Measurements from ENCODE around the gene PLEKHA3. TPM values are rescaled to one million over a fixed set of nuclear protein-coding genes. Genes with fewer than 3 reads are reported as not detected.

Gene PLEKHA3
- total RNA-seq, 3 donors from 2014 or later (not counting 1 experiment from before 2014, with no cell fraction given) = 22.6 to 39.1 (median 34.5) TPM

DNA sequence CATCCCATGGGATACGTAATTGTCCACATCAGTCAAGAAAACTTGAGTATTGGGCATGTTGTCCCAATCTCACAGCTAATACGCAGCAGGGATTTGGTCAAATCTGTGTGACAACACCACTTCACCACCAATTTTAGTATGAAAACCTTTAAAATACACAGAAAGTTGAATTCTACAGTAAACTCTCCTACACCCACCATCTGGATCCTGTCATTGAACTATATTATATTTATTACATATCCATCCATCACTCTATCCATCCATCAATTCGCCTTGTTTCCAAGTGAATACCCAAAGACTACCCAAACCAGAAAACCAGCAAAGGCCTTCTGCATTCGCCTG is 1.0 kb upstream of the PLEKHA3 start:
- 48% methylated on average over 3 of the region's 4 CpGs for WGBS (ENCODE audit: insufficient coverage)
- no peak for ATAC-seq
- Histone ChIP-seq H3K27ac (ENCODE audit: low read length) (peak overlapping the region; percentile 83), H3K4me1 (ENCODE audit: control insufficient read depth, insufficient read depth, low read length) (peaks cover 32% of the 10 kb centered on the region), H3K4me3 (ENCODE audit: low read length) (peak overlapping the region; percentile 67), H3K36me3 (ENCODE audit: control insufficient read depth, insufficient read depth, low read length) (no peaks in the 10 kb centered on the region), H3K9me3 (ENCODE audit: control insufficient read depth, insufficient read depth, low read length) (no peaks in the 10 kb centered on the region), H3K27me3 (ENCODE audit: control insufficient read depth, insufficient read depth, low read length) (no peaks in the 10 kb centered on the region)
- Mint-ChIP-seq H3K4me3 (peak overlapping the region; percentile 98), H3K27me3 (ENCODE audit: low read depth in 2 of 2) (no peaks in the 10 kb centered on the region), H3K9me3 (no peaks in the 10 kb centered on the region), H3K4me1 (peaks cover 38 to 50% of the 10 kb centered on the region in 2 donors), H3K27ac (peak overlapping the region; percentile 97 to 99), H3K36me3 (no peaks in the 10 kb centered on the region)
- no peak for DNase-seq
- TF ChIP-seq, protein P1, sequence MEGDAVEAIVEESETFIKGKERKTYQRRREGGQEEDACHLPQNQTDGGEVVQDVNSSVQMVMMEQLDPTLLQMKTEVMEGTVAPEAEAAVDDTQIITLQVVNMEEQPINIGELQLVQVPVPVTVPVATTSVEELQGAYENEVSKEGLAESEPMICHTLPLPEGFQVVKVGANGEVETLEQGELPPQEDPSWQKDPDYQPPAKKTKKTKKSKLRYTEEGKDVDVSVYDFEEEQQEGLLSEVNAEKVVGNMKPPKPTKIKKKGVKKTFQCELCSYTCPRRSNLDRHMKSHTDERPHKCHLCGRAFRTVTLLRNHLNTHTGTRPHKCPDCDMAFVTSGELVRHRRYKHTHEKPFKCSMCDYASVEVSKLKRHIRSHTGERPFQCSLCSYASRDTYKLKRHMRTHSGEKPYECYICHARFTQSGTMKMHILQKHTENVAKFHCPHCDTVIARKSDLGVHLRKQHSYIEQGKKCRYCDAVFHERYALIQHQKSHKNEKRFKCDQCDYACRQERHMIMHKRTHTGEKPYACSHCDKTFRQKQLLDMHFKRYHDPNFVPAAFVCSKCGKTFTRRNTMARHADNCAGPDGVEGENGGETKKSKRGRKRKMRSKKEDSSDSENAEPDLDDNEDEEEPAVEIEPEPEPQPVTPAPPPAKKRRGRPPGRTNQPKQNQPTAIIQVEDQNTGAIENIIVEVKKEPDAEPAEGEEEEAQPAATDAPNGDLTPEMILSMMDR (IDR thresholded peaks at IDR 0.05) = no peak
- intact Hi-C loops (cut with micrococcal nuclease) = loop anchor here (2.0 to 5.0 kb wide), 2 partner anchors 64 to 1528 kb away; partner anchors contain the start of gene CWC22

DNA sequence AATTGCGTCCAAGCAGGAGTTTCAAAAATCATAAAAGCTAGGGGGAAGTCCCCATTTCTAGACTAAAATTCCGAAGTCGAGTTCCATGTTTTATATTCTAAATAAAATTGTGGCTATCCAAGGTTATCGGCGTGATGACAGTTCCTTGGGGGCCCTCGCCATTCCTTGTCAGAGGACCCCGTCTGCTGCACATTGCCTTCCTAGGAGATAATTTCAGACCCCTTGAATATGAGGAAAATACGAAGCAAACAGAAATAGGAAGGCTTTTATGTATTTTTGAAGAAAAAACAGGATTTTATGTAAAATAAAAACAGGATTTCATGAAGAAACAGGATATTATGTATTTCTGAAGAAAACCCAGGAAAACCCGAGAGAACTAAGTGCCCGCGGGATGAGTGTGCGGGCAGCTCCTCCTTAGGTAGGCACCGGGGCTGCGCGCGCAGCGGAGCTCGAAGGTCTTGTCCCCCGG is 465 bp upstream of the PLEKHA3 start:
- no peaks in the 10 kb centered on the region for H3K9me3 ChIP-seq (ENCODE audit: control insufficient read depth, insufficient read depth, low read length)
- no peaks in the 10 kb centered on the region for H3K27me3 Mint-ChIP-seq (ENCODE audit: low read depth in 2 of 2)
- H3K36me3 Mint-ChIP-seq = no peaks in the 10 kb centered on the region
- no peaks in the 10 kb centered on the region for H3K9me3 Mint-ChIP-seq
- intact Hi-C loops (cut with micrococcal nuclease) = loop anchor here (2.0 to 5.0 kb wide), 2 partner anchors 65 to 1528 kb away; partner anchors contain the start of gene CWC22
- TF ChIP-seq, protein P1 (IDR thresholded peaks at IDR 0.05) = no peak
- H3K4me3 ChIP-seq (ENCODE audit: low read length) = peak overlapping the region; percentile 60
- peak overlapping the region; percentile 97 to 99 for H3K27ac Mint-ChIP-seq
- peak overlapping the region; percentile 83 for H3K27ac ChIP-seq (ENCODE audit: low read length)
- no peaks in the 10 kb centered on the region for H3K27me3 ChIP-seq (ENCODE audit: control insufficient read depth, insufficient read depth, low read length)
- 35% methylated on average over 19 of the region's 19 CpGs for WGBS (ENCODE audit: insufficient coverage)
- peak overlapping the region; percentile 98 for H3K4me3 Mint-ChIP-seq
- DNase-seq (peak in 1 of 2 donors; percentile 31), ATAC-seq (no peak)
- H3K36me3 ChIP-seq (ENCODE audit: control insufficient read depth, insufficient read depth, low read length) = no peaks in the 10 kb centered on the region
- H3K4me1 Mint-ChIP-seq = peaks cover 38 to 55% of the 10 kb centered on the region in 2 donors
- peaks cover 32% of the 10 kb centered on the region for H3K4me1 ChIP-seq (ENCODE audit: control insufficient read depth, insufficient read depth, low read length)

DNA sequence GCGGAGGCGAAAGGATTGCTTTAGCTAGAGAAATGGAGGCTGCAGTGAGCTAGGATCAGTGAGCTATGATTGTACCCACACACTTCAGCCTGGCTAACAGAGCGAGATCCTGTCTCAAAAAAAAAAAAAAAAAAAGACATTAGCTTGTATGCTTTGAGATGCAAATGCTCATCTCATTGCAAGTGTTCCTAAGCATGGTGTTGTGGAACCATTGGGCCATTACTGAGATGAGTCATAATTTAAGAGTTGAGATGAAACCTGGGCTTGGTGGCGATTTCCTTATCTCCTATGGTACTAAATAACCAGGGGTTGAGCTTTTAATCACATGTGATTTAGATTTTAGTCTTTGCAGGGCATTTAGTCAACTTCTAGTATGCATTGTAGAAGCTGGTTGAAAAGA is 2.2 kb downstream of the PLEKHA3 start:
- Mint-ChIP-seq H3K36me3 (peaks cover 5% of the 10 kb centered on the region), H3K27ac (peak overlapping the region; percentile 60 to 99), H3K4me1 (peaks cover 43 to 74% of the 10 kb centered on the region in 2 donors), H3K9me3 (no peaks in the 10 kb centered on the region), H3K27me3 (ENCODE audit: low read depth in 2 of 2) (no peaks in the 10 kb centered on the region), H3K4me3 (peak overlapping the region; percentile 68)
- no peak overlapping the region for H3K4me3 ChIP-seq (ENCODE audit: low read length)
- intact Hi-C loops (cut with micrococcal nuclease) = no loop called here
- H3K4me1 ChIP-seq (ENCODE audit: control insufficient read depth, insufficient read depth, low read length) = peaks cover 32% of the 10 kb centered on the region
- DNase-seq (peak in 1 of 2 donors; percentile 18), ATAC-seq (no peak)
- no peak overlapping the region for H3K27ac ChIP-seq (ENCODE audit: low read length)
- WGBS (ENCODE audit: insufficient coverage) = 86% methylated on average over 3 of the region's 4 CpGs
- no peaks in the 10 kb centered on the region for H3K27me3 ChIP-seq (ENCODE audit: control insufficient read depth, insufficient read depth, low read length)
- H3K36me3 ChIP-seq (ENCODE audit: control insufficient read depth, insufficient read depth, low read length) = no peaks in the 10 kb centered on the region
- H3K9me3 ChIP-seq (ENCODE audit: control insufficient read depth, insufficient read depth, low read length) = no peaks in the 10 kb centered on the region
- TF ChIP-seq, protein P1 (IDR thresholded peaks at IDR 0.05) = no peak
